Trophoblast cell (in vitro differentiated cells and primary cell): ENCODE results near the gene RCN1.
A peak's percentile ranks its signal among the peaks of the same experiment; 100 is the strongest.

Experiments
- DNase-seq, 2 donors: peaks; one replicate each; pipeline ENCODE4 v3.0.0-alpha.2; 2016
- H2AFZ ChIP-seq: 2 replicates; pipeline ENCODE4 v1.6.1; 2013; ENCODE audit warnings: low read length, moderate library complexity, mild to moderate bottlenecking; ENCODE audit not compliant: insufficient read depth, poor library complexity
- H2AK5ac ChIP-seq: 2 replicates; pipeline ENCODE4 v1.6.1; 2013; ENCODE audit warnings: mild to moderate bottlenecking, low read length
- H2BK120ac ChIP-seq: 2 replicates; pipeline ENCODE4 v1.6.1; 2013; ENCODE audit warnings: low read length, mild to moderate bottlenecking, moderate library complexity; ENCODE audit not compliant: insufficient read depth, poor library complexity
- H2BK12ac ChIP-seq: 2 replicates; pipeline ENCODE4 v1.6.1; 2013; ENCODE audit warnings: mild to moderate bottlenecking, low read length, moderate library complexity
- H2BK5ac ChIP-seq: 2 replicates; pipeline ENCODE4 v1.6.1; 2013; ENCODE audit warnings: low read length, low read depth, moderate library complexity, mild to moderate bottlenecking; ENCODE audit not compliant: poor library complexity
- H3K14ac ChIP-seq: 2 replicates; pipeline ENCODE4 v1.6.1; 2013; ENCODE audit warnings: mild to moderate bottlenecking, low read length
- H3K18ac ChIP-seq: 2 replicates; pipeline ENCODE4 v1.6.1; 2013; ENCODE audit warnings: mild to moderate bottlenecking, low read length
- H3K23ac ChIP-seq: 2 replicates; pipeline ENCODE4 v1.6.1; 2013; ENCODE audit warnings: low read length
- H3K27ac ChIP-seq: 2 replicates; pipeline ENCODE4 v1.5.1; 2013; ENCODE audit warnings: low read depth, mild to moderate bottlenecking, inconsistent platforms, low read length, moderate library complexity
- H3K27me3 ChIP-seq: 2 replicates; pipeline ENCODE4 v1.6.1; 2013; ENCODE audit warnings: inconsistent platforms, mild to moderate bottlenecking, low read length, moderate library complexity; ENCODE audit not compliant: insufficient read depth
- H3K36me3 ChIP-seq, 2 experiments: 1 replicate in 1 of 2; 2 replicates in 1 of 2; pipeline ENCODE4 v1.6.1; 2013; ENCODE audit warnings: low read length in 2 of 2, mild to moderate bottlenecking in 2 of 2, moderate library complexity in 1 of 2; ENCODE audit not compliant: insufficient read depth in 2 of 2, control insufficient read depth in 1 of 2
- H3K4ac ChIP-seq: 2 replicates; pipeline ENCODE4 v1.6.1; 2013; ENCODE audit warnings: low read depth, mild to moderate bottlenecking, low read length, moderate library complexity
- H3K4me1 ChIP-seq, 2 experiments: 1 replicate in 1 of 2; 2 replicates in 1 of 2; pipeline ENCODE4 v1.6.1; 2013; ENCODE audit warnings: low read length in 2 of 2, mild to moderate bottlenecking in 2 of 2, moderate library complexity in 1 of 2; ENCODE audit not compliant: insufficient read depth in 2 of 2, control insufficient read depth in 1 of 2
- H3K4me2 ChIP-seq: 2 replicates; pipeline ENCODE4 v1.6.1; 2013; ENCODE audit warnings: inconsistent platforms, mild to moderate bottlenecking, low read length, moderate library complexity
- H3K4me3 ChIP-seq: 2 replicates; pipeline ENCODE4 v1.5.1; 2013; ENCODE audit warnings: mild to moderate bottlenecking, low read depth, low read length, inconsistent platforms
- H3K79me1 ChIP-seq: one replicate; pipeline ENCODE4 v1.6.1; 2013; ENCODE audit warnings: low read length
- H3K79me2 ChIP-seq: 2 replicates; pipeline ENCODE4 v1.6.1; 2013; ENCODE audit warnings: low read length, mild to moderate bottlenecking; ENCODE audit not compliant: control insufficient read depth, insufficient read depth, poor library complexity
- H3K9ac ChIP-seq: 2 replicates; pipeline ENCODE4 v1.6.1; 2013; ENCODE audit warnings: mild to moderate bottlenecking, low read length
- H3K9me3 ChIP-seq: 2 replicates; pipeline ENCODE4 v1.6.1; 2013; ENCODE audit warnings: low read depth, mild to moderate bottlenecking, control low read depth, inconsistent platforms, low read length; ENCODE audit not compliant: insufficient read depth
- H4K12ac ChIP-seq: 2 replicates; pipeline ENCODE4 v1.6.1; 2013; ENCODE audit warnings: low read depth, mild to moderate bottlenecking, low read length, moderate library complexity
- H4K8ac ChIP-seq: 2 replicates; pipeline ENCODE4 v1.6.1; 2013; ENCODE audit warnings: low read depth, mild to moderate bottlenecking, low read length, moderate library complexity
- H4K91ac ChIP-seq: one replicate; pipeline ENCODE4 v1.6.1; 2013; ENCODE audit warnings: low read depth, mild to moderate bottlenecking, low read length, moderate library complexity
- WGBS: extraction: QIAGEN DNeasy Blood & Tissue Kit; methylation state at CpG from one replicate; pipeline ENCODE4 v1.1.7; 2013; ENCODE audit warnings: missing lambda C conversion rate; ENCODE audit not compliant: insufficient read length, insufficient coverage; ENCODE audit errors: extremely low coverage; 5-methylcytosine and 5-hydroxymethylcytosine counted together

Gene RCN1

GRCh38 chr11:32145282-32145681 is 54.4 kb downstream of the RCN1 start:
- Histone ChIP-seq H3K79me2 (no peaks in the 10 kb centered on the region), H3K79me1 (no peaks in the 10 kb centered on the region), H4K8ac (no peak overlapping the region), H3K18ac (no peak overlapping the region), H3K9ac (no peak overlapping the region), H3K23ac (no peak overlapping the region), H3K4me1 (peaks cover 0 to 4% of the 10 kb centered on the region in 2 experiments), H3K27ac (no peak overlapping the region), H2BK12ac (no peak overlapping the region), H4K91ac (no peak overlapping the region), H2BK120ac (no peak overlapping the region), H2AK5ac (no peak overlapping the region), H2AFZ (no peak overlapping the region), H3K14ac (no peak overlapping the region), H2BK5ac (no peak overlapping the region), H3K4me3 (no peak overlapping the region), H3K27me3 (no peaks in the 10 kb centered on the region), H3K4ac (no peak overlapping the region), H3K4me2 (no peak overlapping the region), H4K12ac (no peak overlapping the region), H3K36me3 (no peaks in the 10 kb centered on the region), H3K9me3 (peaks cover 1% of the 10 kb centered on the region)
- no peak for DNase-seq
- WGBS = no CpG with 5 or more reads among the region's 3 CpGs

- H3K36me3 ChIP-seq = no peaks in the 10 kb centered on the region
- no peak overlapping the region for H3K14ac ChIP-seq
- no peak overlapping the region for H3K27ac ChIP-seq
- H3K18ac ChIP-seq = no peak overlapping the region
- H2BK120ac ChIP-seq = no peak overlapping the region
- no CpG with 5 or more reads among the region's 4 CpGs for WGBS
- H3K79me1 ChIP-seq = no peaks in the 10 kb centered on the region
- H3K4ac ChIP-seq = no peak overlapping the region
- H3K9me3 ChIP-seq = peaks cover 1% of the 10 kb centered on the region
- no peak overlapping the region for H4K91ac ChIP-seq
- no peak overlapping the region for H2AK5ac ChIP-seq
- peaks cover 0 to 4% of the 10 kb centered on the region in 2 experiments for H3K4me1 ChIP-seq
- no peak overlapping the region for H4K12ac ChIP-seq
- H3K9ac ChIP-seq = no peak overlapping the region
- no peak overlapping the region for H2BK5ac ChIP-seq
- H3K23ac ChIP-seq = no peak overlapping the region
- no peaks in the 10 kb centered on the region for H3K27me3 ChIP-seq
- no peak overlapping the region for H4K8ac ChIP-seq
- H2BK12ac ChIP-seq = no peak overlapping the region
- H3K4me3 ChIP-seq = no peak overlapping the region
- no peak overlapping the region for H2AFZ ChIP-seq
- no peak overlapping the region for H3K4me2 ChIP-seq
- peak; percentile 38 to 66 for DNase-seq
- no peaks in the 10 kb centered on the region for H3K79me2 ChIP-seq
These were observed 58.0 kb downstream of the RCN1 start for GRCh38 chr11:32148895-32149294.

- no peak for DNase-seq
- no peak overlapping the region for H3K23ac ChIP-seq
- no peak overlapping the region for H2BK5ac ChIP-seq
- H3K79me1 ChIP-seq = no peaks in the 10 kb centered on the region
- H3K9ac ChIP-seq = no peak overlapping the region
- H3K18ac ChIP-seq = no peak overlapping the region
- H4K91ac ChIP-seq = no peak overlapping the region
- H3K4me3 ChIP-seq = peak overlapping the region; percentile 46
- peaks cover 0 to 4% of the 10 kb centered on the region in 2 experiments for H3K4me1 ChIP-seq
- no peak overlapping the region for H2AK5ac ChIP-seq
- no peak overlapping the region for H2BK120ac ChIP-seq
- no peak overlapping the region for H3K4ac ChIP-seq
- no peaks in the 10 kb centered on the region for H3K36me3 ChIP-seq
- WGBS = no CpG with 5 or more reads among the region's 7 CpGs
- H3K79me2 ChIP-seq = no peaks in the 10 kb centered on the region
- no peak overlapping the region for H3K4me2 ChIP-seq
- no peak overlapping the region for H3K14ac ChIP-seq
- H4K8ac ChIP-seq = no peak overlapping the region
- H3K9me3 ChIP-seq = peaks cover 1% of the 10 kb centered on the region
- H3K27ac ChIP-seq = no peak overlapping the region
- H3K27me3 ChIP-seq = no peaks in the 10 kb centered on the region
- H2BK12ac ChIP-seq = no peak overlapping the region
- H2AFZ ChIP-seq = no peak overlapping the region
- H4K12ac ChIP-seq = no peak overlapping the region
These were observed 58.9 kb downstream of the RCN1 start for GRCh38 chr11:32149748-32150147.

GRCh38 chr11:32151027-32151426 is 60.2 kb downstream of the RCN1 start:
- no peak overlapping the region for H4K8ac ChIP-seq
- no peak for DNase-seq
- H3K36me3 ChIP-seq = no peaks in the 10 kb centered on the region
- peaks cover 1% of the 10 kb centered on the region for H3K9me3 ChIP-seq
- no peak overlapping the region for H2AFZ ChIP-seq
- no peak overlapping the region for H2BK12ac ChIP-seq
- H3K79me1 ChIP-seq = no peaks in the 10 kb centered on the region
- H3K27me3 ChIP-seq = no peaks in the 10 kb centered on the region
- H2AK5ac ChIP-seq = no peak overlapping the region
- H3K14ac ChIP-seq = no peak overlapping the region
- H3K27ac ChIP-seq = no peak overlapping the region
- no peak overlapping the region for H4K91ac ChIP-seq
- H3K18ac ChIP-seq = no peak overlapping the region
- H3K4ac ChIP-seq = no peak overlapping the region
- peaks cover 0 to 4% of the 10 kb centered on the region in 2 experiments for H3K4me1 ChIP-seq
- H2BK5ac ChIP-seq = no peak overlapping the region
- no peaks in the 10 kb centered on the region for H3K79me2 ChIP-seq
- no peak overlapping the region for H3K23ac ChIP-seq
- H3K4me2 ChIP-seq = no peak overlapping the region
- no peak overlapping the region for H3K4me3 ChIP-seq
- no peak overlapping the region for H4K12ac ChIP-seq
- no peak overlapping the region for H3K9ac ChIP-seq
- no peak overlapping the region for H2BK120ac ChIP-seq
